ENCODE measurements around the gene DIDO1.

DNA sequence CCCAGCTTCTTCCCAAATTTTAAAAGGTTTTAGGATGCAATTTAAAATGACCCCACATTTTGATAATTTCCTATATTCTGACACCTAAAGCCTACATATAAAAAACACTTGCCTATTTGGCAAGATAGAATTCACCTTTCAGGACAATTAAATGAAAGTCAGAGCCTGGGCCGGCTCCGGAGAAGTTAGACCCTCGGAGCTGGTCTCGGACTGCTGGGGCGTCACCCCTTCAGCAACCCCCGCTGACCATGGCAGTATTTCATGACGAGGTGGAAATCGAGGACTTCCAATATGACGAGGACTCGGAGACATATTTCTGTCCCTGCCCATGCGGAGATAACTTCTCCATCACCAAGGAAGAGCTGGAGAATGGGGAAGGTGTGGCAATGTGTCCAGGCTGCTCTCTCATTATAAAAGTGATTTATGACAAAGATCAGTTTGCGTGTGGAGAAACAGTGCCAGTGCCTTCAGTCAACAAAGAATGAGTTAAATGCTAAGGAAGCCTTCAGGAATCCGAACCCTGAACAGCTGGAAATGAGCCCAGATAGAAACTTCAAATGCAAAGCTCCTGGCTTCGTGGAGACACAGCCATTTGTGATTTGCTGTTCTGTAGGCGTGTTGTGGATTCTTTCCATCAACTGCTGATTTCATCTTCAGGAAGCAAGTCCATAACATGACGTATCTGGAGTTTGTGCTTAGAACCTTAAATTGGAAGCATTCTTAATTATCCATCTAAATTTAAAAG, 80.7 kb downstream of the DIDO1 start:
- TF ChIP-seq, protein P1, sequence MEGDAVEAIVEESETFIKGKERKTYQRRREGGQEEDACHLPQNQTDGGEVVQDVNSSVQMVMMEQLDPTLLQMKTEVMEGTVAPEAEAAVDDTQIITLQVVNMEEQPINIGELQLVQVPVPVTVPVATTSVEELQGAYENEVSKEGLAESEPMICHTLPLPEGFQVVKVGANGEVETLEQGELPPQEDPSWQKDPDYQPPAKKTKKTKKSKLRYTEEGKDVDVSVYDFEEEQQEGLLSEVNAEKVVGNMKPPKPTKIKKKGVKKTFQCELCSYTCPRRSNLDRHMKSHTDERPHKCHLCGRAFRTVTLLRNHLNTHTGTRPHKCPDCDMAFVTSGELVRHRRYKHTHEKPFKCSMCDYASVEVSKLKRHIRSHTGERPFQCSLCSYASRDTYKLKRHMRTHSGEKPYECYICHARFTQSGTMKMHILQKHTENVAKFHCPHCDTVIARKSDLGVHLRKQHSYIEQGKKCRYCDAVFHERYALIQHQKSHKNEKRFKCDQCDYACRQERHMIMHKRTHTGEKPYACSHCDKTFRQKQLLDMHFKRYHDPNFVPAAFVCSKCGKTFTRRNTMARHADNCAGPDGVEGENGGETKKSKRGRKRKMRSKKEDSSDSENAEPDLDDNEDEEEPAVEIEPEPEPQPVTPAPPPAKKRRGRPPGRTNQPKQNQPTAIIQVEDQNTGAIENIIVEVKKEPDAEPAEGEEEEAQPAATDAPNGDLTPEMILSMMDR (IDR thresholded peaks at IDR 0.05): no peak
- TF ChIP-seq POLR2A (IDR thresholded peaks at IDR 0.05) (no peak), POLR2AphosphoS5 (IDR thresholded peaks at IDR 0.05) (no peak)
